Ectodermal cell (in vitro differentiated cells): ENCODE results near the gene ACTL10.

ENCODE experiments used
- H3K27ac ChIP-seq: 2 replicates; pipeline ENCODE4 v1.7.0; 2013; ENCODE audit warnings: mild to moderate bottlenecking, low read depth, low read length; ENCODE audit not compliant: insufficient read depth, poor library complexity, severe bottlenecking
- H3K27me3 ChIP-seq: 2 replicates; pipeline ENCODE4 v1.7.0; 2013; ENCODE audit warnings: mild to moderate bottlenecking, low read length; ENCODE audit not compliant: insufficient read depth, control insufficient read depth, poor library complexity, severe bottlenecking
- H3K36me3 ChIP-seq: one replicate; pipeline ENCODE4 v1.7.0; 2013; ENCODE audit warnings: low read length; ENCODE audit not compliant: control insufficient read depth, insufficient read depth
- H3K4me1 ChIP-seq: one replicate; pipeline ENCODE4 v1.7.0; 2013; ENCODE audit warnings: low read length; ENCODE audit not compliant: control insufficient read depth, insufficient read depth
- H3K4me3 ChIP-seq: 2 replicates; pipeline ENCODE4 v1.7.0; 2013; ENCODE audit warnings: low read depth, low read length, control low read depth; ENCODE audit not compliant: insufficient read depth
- H3K9me3 ChIP-seq: 2 replicates; pipeline ENCODE4 v1.7.0; 2013; ENCODE audit warnings: mild to moderate bottlenecking, low read length, moderate library complexity; ENCODE audit not compliant: control insufficient read depth
- WGBS, 2 experiments: methylation state at CpG; one replicate each; pipeline ENCODE4 v1.1.7; 2013; ENCODE audit warnings: missing lambda C conversion rate in 2 of 2; 5-methylcytosine and 5-hydroxymethylcytosine counted together

ACTL10 gene

GRCh38 chr20:33648396-33649004 lies 18.2 kb upstream of the ACTL10 start:
- Histone ChIP-seq H3K36me3 (peaks cover 6% of the 10 kb centered on the region), H3K9me3 (no peaks in the 10 kb centered on the region), H3K27me3 (no peaks in the 10 kb centered on the region), H3K4me1 (no peaks in the 10 kb centered on the region), H3K4me3 (no peak overlapping the region), H3K27ac (no peak overlapping the region)
- WGBS, 2 experiments = 94 to 95% methylated on average over 14 of the region's 14 CpGs

- H3K4me1 ChIP-seq = no peaks in the 10 kb centered on the region
- no peaks in the 10 kb centered on the region for H3K9me3 ChIP-seq
- H3K27ac ChIP-seq = no peak overlapping the region
- H3K4me3 ChIP-seq = no peak overlapping the region
- H3K36me3 ChIP-seq = peaks cover 1% of the 10 kb centered on the region
- H3K27me3 ChIP-seq = no peaks in the 10 kb centered on the region
- 89 to 92% methylated on average over 19 of the region's 19 CpGs for WGBS, 2 experiments
These were observed 17.5 kb upstream of the ACTL10 start for GRCh38 chr20:33649201-33649681.

- Histone ChIP-seq H3K4me3 (no peak overlapping the region), H3K27me3 (no peaks in the 10 kb centered on the region), H3K36me3 (no peaks in the 10 kb centered on the region), H3K27ac (no peak overlapping the region), H3K4me1 (no peaks in the 10 kb centered on the region), H3K9me3 (no peaks in the 10 kb centered on the region)
- 91% methylated on average over 11 of the region's 11 CpGs for WGBS, 2 experiments
These were observed 16.5 kb upstream of the ACTL10 start for GRCh38 chr20:33650111-33650752.

- Histone ChIP-seq H3K4me3 (no peak overlapping the region), H3K27ac (no peak overlapping the region), H3K9me3 (no peaks in the 10 kb centered on the region), H3K4me1 (no peaks in the 10 kb centered on the region), H3K27me3 (no peaks in the 10 kb centered on the region), H3K36me3 (no peaks in the 10 kb centered on the region)
- WGBS, 2 experiments = 94 to 95% methylated on average over 9 to 10 of the region's 10 CpGs
These were observed 15.8 kb upstream of the ACTL10 start for GRCh38 chr20:33650753-33651561.

- Histone ChIP-seq H3K4me1 (no peaks in the 10 kb centered on the region), H3K27ac (no peak overlapping the region), H3K36me3 (no peaks in the 10 kb centered on the region), H3K9me3 (no peaks in the 10 kb centered on the region), H3K27me3 (no peaks in the 10 kb centered on the region), H3K4me3 (no peak overlapping the region)
- WGBS, 2 experiments = 95 to 96% methylated on average over 13 of the region's 13 CpGs
These were observed 15.1 kb upstream of the ACTL10 start for GRCh38 chr20:33651562-33652048.

GRCh38 chr20:33653218-33653899 lies 13.4 kb upstream of the ACTL10 start:
- 71 to 72% methylated on average over 16 of the region's 16 CpGs for WGBS, 2 experiments
- Histone ChIP-seq H3K27me3 (no peaks in the 10 kb centered on the region), H3K4me3 (no peak overlapping the region), H3K36me3 (no peaks in the 10 kb centered on the region), H3K27ac (no peak overlapping the region), H3K9me3 (no peaks in the 10 kb centered on the region), H3K4me1 (no peaks in the 10 kb centered on the region)

GRCh38 chr20:33653900-33654596 lies 12.7 kb upstream of the ACTL10 start:
- WGBS, 2 experiments = 92 to 94% methylated on average over 11 of the region's 11 CpGs
- Histone ChIP-seq H3K4me1 (no peaks in the 10 kb centered on the region), H3K27me3 (no peaks in the 10 kb centered on the region), H3K4me3 (no peak overlapping the region), H3K36me3 (no peaks in the 10 kb centered on the region), H3K9me3 (no peaks in the 10 kb centered on the region), H3K27ac (no peak overlapping the region)

GRCh38 chr20:33654680-33655161 lies 12.0 kb upstream of the ACTL10 start:
- Histone ChIP-seq H3K4me1 (no peaks in the 10 kb centered on the region), H3K4me3 (no peak overlapping the region), H3K36me3 (no peaks in the 10 kb centered on the region), H3K27ac (no peak overlapping the region), H3K27me3 (no peaks in the 10 kb centered on the region), H3K9me3 (no peaks in the 10 kb centered on the region)
- WGBS, 2 experiments = 88 to 91% methylated on average over 14 of the region's 14 CpGs

GRCh38 chr20:33655164-33655563 lies 11.6 kb upstream of the ACTL10 start:
- no peaks in the 10 kb centered on the region for H3K27me3 ChIP-seq
- H3K27ac ChIP-seq = no peak overlapping the region
- H3K4me3 ChIP-seq = no peak overlapping the region
- no peaks in the 10 kb centered on the region for H3K36me3 ChIP-seq
- WGBS, 2 experiments = 88 to 89% methylated on average over 4 of the region's 4 CpGs
- no peaks in the 10 kb centered on the region for H3K4me1 ChIP-seq
- no peaks in the 10 kb centered on the region for H3K9me3 ChIP-seq
